ENCODE measurements around the gene FCHSD2.
A peak's percentile ranks its signal among the peaks of the same experiment; 100 is the strongest.

The FCHSD2 gene

GRCh38 chr11:73058989-73059674 lies 83.0 kb downstream of the FCHSD2 start:
- no peak for DNase-seq (ENCODE audit: low spot score)
- no peak overlapping the region for H3K27ac ChIP-seq
- no peak for TF ChIP-seq CTCF (IDR thresholded peaks at IDR 0.05)
- no peak overlapping the region for H3K4me3 ChIP-seq

GRCh38 chr11:73055655-73056354 lies 86.3 kb downstream of the FCHSD2 start:
- H3K4me3 ChIP-seq: no peak overlapping the region
- no peak for TF ChIP-seq CTCF (IDR thresholded peaks at IDR 0.05)
- H3K27ac ChIP-seq: no peak overlapping the region
- DNase-seq (ENCODE audit: low spot score): no peak

DNA sequence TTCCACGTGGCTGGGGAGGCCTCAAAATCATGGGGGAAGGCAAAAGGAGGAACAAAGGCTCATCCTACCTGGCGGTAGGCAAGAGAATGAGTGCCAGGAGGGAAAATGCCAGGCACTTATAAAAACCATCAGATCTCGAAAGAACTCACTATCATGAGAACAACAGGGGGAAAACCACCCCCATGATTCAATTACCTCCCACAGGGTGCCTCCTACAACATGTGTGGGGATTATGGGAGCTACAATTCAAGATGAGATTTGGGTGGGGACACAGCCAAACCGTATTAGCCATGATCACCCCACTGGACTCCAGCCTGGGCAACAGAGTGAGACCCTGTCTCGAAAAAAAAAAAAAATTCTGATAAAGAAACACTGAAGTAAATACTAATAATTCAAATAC lies 87.1 kb downstream of the FCHSD2 start:
- TF ChIP-seq CTCF (IDR thresholded peaks at IDR 0.05): no peak
- no peak for DNase-seq (ENCODE audit: low spot score)
- Histone ChIP-seq H3K4me3 (no peak overlapping the region), H3K27ac (no peak overlapping the region)

- no peak for TF ChIP-seq CTCF (IDR thresholded peaks at IDR 0.05)
- no peak overlapping the region for H3K27ac ChIP-seq
- no peak overlapping the region for H3K4me3 ChIP-seq
- no peak for DNase-seq (ENCODE audit: low spot score)
These were observed 88.2 kb downstream of the FCHSD2 start for GRCh38 chr11:73053964-73054363.

- Histone ChIP-seq H3K27ac (no peak overlapping the region), H3K4me3 (peak overlapping the region; percentile 1)
- DNase-seq (ENCODE audit: low spot score): no peak
- no peak for TF ChIP-seq CTCF (IDR thresholded peaks at IDR 0.05)
These were observed 93.7 kb downstream of the FCHSD2 start for GRCh38 chr11:73048446-73048845.

DNA sequence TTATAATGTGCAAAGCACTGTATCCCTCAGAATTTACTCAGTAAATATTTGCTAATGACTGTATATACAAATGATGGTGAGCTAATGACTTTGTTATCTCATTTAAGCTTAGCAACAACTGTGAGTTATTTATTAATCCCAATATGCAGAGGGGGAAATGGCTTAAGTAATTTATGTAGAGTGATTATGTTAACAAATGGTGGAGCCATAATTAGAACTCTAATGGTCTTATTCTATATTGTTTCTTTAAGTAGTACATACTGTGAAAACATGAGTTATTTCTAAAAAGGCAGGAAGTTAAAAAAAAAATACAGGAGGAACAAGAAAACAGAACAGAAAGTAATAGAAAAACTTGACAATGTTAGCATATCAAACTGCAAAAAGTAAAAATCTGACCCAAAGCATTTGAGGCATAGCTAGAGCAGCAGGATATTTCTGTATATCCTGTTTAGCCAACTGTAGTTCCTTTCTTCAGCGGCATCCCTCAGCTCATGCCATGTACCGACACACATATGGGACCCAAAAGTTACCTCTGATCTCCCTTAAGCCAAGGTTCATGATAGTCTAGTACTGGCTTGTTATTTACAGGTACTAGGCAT lies 94.2 kb downstream of the FCHSD2 start:
- H3K27ac ChIP-seq: peak overlapping the region in 1 of 2 donors; percentile 10
- H3K4me3 ChIP-seq: peak overlapping the region; percentile 1
- DNase-seq (ENCODE audit: low spot score): no peak
- no peak for TF ChIP-seq CTCF (IDR thresholded peaks at IDR 0.05)
